ENCODE data around the gene OR10C1. TPM values are rescaled to one million over a fixed set of nuclear protein-coding genes. Genes with fewer than 3 reads are reported as not detected.

Gene OR10C1
- total and polyA plus RNA-seq, 10 of the 15 experiments (the other 5 are each of a cell fraction or from before 2014, with no cell fraction given) = not detected

DNA sequence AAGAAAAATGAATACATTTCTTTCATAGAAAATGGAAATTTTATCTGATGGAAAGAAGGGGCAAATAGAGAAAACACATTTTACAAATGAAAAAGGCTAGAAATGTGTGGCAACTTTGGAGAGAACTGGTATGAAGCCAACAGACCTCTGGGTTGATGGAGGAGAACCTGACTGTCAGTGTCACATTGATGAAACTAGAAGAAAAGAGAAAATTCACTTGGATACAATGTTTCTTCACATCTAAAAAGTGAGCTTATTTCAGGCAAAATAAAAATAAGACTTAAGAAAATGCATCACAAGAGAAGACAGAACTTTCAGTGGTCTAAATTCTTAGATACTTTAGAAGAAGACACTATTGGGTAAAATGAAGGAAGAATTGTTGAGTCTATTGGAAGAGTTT, 43.8 kb upstream of the OR10C1 start, which contains the start of gene OR12D2 (continued):
- TF ChIP-seq, protein P1, sequence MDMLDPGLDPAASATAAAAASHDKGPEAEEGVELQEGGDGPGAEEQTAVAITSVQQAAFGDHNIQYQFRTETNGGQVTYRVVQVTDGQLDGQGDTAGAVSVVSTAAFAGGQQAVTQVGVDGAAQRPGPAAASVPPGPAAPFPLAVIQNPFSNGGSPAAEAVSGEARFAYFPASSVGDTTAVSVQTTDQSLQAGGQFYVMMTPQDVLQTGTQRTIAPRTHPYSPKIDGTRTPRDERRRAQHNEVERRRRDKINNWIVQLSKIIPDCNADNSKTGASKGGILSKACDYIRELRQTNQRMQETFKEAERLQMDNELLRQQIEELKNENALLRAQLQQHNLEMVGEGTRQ (IDR thresholded peaks at IDR 0.05; ENCODE audit: borderline replicate concordance, low read depth, low read length) = no peak
- TF ChIP-seq LARP7 (IDR thresholded peaks at IDR 0.05) (no peak), CREM (IDR thresholded peaks at IDR 0.05; ENCODE audit: low read depth) (no peak), RUNX3 (IDR thresholded peaks at IDR 0.05; ENCODE audit: low read length) (no peak), BMI1 (IDR thresholded peaks at IDR 0.05; ENCODE audit: borderline replicate concordance) (no peak), GABPA (IDR thresholded peaks at IDR 0.05; ENCODE audit: low read depth) (no peak), CEBPB (IDR thresholded peaks at IDR 0.05; ENCODE audit: borderline replicate concordance in 1 of 2, low read depth in 2 of 2, low read length in 2 of 2) (no peak), ZNF384 (IDR thresholded peaks at IDR 0.05; ENCODE audit: borderline replicate concordance, low read depth, low read length) (no peak), ZNF217 (IDR thresholded peaks at IDR 0.05) (no peak)
- TF ChIP-seq, protein P2, sequence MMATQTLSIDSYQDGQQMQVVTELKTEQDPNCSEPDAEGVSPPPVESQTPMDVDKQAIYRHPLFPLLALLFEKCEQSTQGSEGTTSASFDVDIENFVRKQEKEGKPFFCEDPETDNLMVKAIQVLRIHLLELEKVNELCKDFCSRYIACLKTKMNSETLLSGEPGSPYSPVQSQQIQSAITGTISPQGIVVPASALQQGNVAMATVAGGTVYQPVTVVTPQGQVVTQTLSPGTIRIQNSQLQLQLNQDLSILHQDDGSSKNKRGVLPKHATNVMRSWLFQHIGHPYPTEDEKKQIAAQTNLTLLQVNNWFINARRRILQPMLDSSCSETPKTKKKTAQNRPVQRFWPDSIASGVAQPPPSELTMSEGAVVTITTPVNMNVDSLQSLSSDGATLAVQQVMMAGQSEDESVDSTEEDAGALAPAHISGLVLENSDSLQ (IDR thresholded peaks at IDR 0.05) = no peak
- TF ChIP-seq, protein P3, sequence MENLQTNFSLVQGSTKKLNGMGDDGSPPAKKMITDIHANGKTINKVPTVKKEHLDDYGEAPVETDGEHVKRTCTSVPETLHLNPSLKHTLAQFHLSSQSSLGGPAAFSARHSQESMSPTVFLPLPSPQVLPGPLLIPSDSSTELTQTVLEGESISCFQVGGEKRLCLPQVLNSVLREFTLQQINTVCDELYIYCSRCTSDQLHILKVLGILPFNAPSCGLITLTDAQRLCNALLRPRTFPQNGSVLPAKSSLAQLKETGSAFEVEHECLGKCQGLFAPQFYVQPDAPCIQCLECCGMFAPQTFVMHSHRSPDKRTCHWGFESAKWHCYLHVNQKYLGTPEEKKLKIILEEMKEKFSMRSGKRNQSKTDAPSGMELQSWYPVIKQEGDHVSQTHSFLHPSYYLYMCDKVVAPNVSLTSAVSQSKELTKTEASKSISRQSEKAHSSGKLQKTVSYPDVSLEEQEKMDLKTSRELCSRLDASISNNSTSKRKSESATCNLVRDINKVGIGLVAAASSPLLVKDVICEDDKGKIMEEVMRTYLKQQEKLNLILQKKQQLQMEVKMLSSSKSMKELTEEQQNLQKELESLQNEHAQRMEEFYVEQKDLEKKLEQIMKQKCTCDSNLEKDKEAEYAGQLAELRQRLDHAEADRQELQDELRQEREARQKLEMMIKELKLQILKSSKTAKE (IDR thresholded peaks at IDR 0.05; ENCODE audit: low read depth, poor library complexity, severe bottlenecking) = no peak
